ENCODE data around the gene MEDAG.

Gene MEDAG

DNA sequence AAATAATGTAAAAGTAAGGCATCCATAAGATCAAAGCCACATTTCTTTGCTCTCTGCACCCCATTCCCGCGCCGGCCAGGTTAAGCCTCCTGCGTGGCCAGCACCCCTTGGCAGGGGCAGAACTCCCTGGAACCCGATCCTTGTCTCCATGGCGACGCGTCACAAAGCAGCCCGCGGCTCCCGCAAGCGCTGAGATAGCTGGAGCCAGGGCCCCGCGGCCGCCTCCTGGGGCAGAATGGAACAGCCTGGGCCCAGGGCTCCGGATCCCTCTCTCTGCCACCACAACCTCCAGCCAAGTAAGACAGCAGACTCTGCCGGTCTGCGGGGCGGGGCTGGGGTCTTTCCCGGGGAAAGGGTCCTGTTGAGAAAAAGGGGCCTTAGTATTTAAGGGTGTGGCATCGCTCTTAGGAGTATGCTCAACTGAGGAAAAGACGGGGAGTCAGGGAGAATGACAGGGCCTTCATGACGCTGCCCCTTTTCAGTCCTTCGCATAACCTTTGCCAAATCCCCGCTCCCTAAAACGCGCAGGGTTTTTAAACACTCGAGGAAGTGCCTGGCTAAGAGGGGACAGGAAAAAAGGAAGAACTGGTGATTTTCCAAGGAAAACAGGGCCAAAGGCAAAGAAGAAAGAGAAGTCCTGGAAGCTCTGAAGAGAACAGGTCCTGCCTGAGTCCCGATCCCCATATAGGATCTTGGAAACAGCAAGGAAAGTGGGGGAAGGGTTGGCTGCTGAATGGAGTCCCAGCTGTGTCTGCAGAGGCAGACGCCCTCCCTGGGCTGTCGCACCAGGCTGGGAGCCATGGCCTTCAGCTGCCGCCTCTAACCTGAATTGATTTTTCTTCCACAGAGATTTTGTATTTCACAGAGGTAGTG is 26.6 kb downstream of the MEDAG start, which contains the start of gene TEX26 (continued):
- TF ChIP-seq, protein P1, sequence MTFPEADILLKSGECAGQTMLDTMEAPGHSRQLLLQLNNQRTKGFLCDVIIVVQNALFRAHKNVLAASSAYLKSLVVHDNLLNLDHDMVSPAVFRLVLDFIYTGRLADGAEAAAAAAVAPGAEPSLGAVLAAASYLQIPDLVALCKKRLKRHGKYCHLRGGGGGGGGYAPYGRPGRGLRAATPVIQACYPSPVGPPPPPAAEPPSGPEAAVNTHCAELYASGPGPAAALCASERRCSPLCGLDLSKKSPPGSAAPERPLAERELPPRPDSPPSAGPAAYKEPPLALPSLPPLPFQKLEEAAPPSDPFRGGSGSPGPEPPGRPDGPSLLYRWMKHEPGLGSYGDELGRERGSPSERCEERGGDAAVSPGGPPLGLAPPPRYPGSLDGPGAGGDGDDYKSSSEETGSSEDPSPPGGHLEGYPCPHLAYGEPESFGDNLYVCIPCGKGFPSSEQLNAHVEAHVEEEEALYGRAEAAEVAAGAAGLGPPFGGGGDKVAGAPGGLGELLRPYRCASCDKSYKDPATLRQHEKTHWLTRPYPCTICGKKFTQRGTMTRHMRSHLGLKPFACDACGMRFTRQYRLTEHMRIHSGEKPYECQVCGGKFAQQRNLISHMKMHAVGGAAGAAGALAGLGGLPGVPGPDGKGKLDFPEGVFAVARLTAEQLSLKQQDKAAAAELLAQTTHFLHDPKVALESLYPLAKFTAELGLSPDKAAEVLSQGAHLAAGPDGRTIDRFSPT (tag by site-specific recombination; IDR thresholded peaks at IDR 0.05) = no peak
- no peak for TF ChIP-seq ZNF292 (tag by site-specific recombination; IDR thresholded peaks at IDR 0.05; ENCODE audit: borderline replicate concordance, low read depth)

DNA sequence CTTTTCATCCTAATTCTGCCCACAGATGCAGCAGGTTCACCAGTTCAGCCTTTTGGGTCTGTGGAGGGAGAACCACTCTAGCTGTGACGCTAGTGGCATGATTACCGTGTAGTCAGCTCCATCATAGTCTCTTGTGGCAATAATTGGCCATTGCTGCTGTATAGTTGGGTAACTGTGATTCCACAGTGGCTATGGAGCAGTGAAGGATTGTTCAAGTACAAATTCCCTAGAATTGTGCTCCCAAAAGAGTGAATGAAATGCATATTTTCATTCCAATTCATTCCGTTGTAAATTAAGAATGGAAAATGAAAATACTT is 27.2 kb downstream of the MEDAG start:
- H3K9me3 ChIP-seq (ENCODE audit: control insufficient read depth, insufficient read depth, low read depth, low read length) = no peaks in the 10 kb centered on the region
- CTCF ChIA-PET = interaction anchor here (1.2 kb wide), 1 partner anchor 30 kb away, joined by 3 read pairs; no protein-coding TSS in a partner anchor
- no peaks in the 10 kb centered on the region for H3K4me1 ChIP-seq (ENCODE audit: control insufficient read depth, insufficient read depth, low read length)
- POLR2A ChIA-PET = no interaction called here
- no peak overlapping the region for H3K4me3 ChIP-seq (ENCODE audit: low read depth, low read length)
- no peak for TF ChIP-seq ZNF174 (tag by site-specific recombination; IDR thresholded peaks at IDR 0.05)
- H3K27ac ChIP-seq (ENCODE audit: extremely low read depth, low read depth, low read length) = no peak overlapping the region
- H3K36me3 ChIP-seq (ENCODE audit: control insufficient read depth in 2 of 2, insufficient read depth in 1 of 2, low read length in 2 of 2) = no peaks in the 10 kb centered on the region

DNA sequence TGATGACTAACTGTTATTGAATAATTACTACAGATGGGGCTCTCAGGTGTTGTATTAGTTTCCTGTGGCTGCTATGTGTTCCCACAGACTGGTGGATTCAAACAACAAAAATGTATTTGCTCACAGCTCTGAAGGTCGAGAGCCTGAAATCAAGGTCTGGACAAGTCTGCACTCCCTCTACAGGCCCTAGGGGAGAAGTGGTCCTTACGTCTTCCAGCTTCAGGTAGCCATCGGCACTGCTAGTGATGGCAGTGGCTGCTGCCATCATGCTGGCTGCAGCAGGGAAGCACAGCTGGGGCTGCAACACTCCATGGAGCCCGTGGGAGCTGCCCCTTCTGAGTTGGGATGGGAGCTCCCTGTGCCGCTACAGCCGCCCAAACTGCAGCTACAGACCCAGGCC is 28.3 kb downstream of the MEDAG start:
- H3K36me3 ChIP-seq (ENCODE audit: control insufficient read depth in 2 of 2, insufficient read depth in 1 of 2, low read length in 2 of 2) = no peaks in the 10 kb centered on the region
- ChIA-PET POLR2A (no interaction called here), CTCF (interaction anchor here (0.6 to 1.2 kb wide), 2 partner anchors 29 to 61 kb away, joined by 3 read pairs; no protein-coding TSS in a partner anchor)
- H3K4me3 ChIP-seq (ENCODE audit: low read depth, low read length) = no peak overlapping the region
- no peak overlapping the region for H3K27ac ChIP-seq (ENCODE audit: extremely low read depth, low read depth, low read length)
- no peak for TF ChIP-seq ZNF48 (tag by site-specific recombination; IDR thresholded peaks at IDR 0.05)
- no peak for TF ChIP-seq ZNF146 (tag by site-specific recombination; IDR thresholded peaks at IDR 0.05)
- no peak for TF ChIP-seq GLI4 (tag by site-specific recombination; IDR thresholded peaks at IDR 0.05)
- TF ChIP-seq ZNF623 (tag by site-specific recombination; IDR thresholded peaks at IDR 0.05) = no peak
- no peak for TF ChIP-seq KLF16 (tag by site-specific recombination; IDR thresholded peaks at IDR 0.05)
- TF ChIP-seq ZNF776 (tag by site-specific recombination; IDR thresholded peaks at IDR 0.05; ENCODE audit: borderline replicate concordance) = no peak
- H3K4me1 ChIP-seq (ENCODE audit: control insufficient read depth, insufficient read depth, low read length) = no peaks in the 10 kb centered on the region
- H3K9me3 ChIP-seq (ENCODE audit: control insufficient read depth, insufficient read depth, low read depth, low read length) = no peaks in the 10 kb centered on the region

DNA sequence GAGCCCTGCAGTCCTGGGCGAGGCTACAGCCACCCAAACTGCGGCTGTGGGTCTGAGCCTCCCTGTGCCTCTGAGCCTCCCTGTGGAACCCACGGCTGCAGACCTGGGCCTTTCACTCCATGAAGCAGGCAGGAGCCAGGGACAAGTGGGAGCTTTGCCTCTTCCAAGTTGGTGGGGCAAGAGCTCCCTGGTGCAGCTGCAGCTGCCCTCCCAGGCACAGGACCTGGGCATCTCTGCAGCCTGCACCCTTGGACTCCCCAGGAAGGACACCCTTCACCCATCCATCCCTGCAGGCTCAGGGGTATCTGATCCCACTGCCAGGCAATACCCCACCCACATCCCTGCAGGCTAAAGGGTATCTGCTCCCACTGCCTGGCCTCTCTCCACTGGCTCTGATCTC is 28.7 kb downstream of the MEDAG start:
- no peaks in the 10 kb centered on the region for H3K4me1 ChIP-seq (ENCODE audit: control insufficient read depth, insufficient read depth, low read length)
- no peak overlapping the region for H3K4me3 ChIP-seq (ENCODE audit: low read depth, low read length)
- CTCF ChIA-PET = interaction anchor here (0.6 kb wide), 1 partner anchor 62 kb away, joined by 3 read pairs; no protein-coding TSS in a partner anchor
- H3K27ac ChIP-seq (ENCODE audit: extremely low read depth, low read depth, low read length) = no peak overlapping the region
- H3K36me3 ChIP-seq (ENCODE audit: control insufficient read depth in 2 of 2, insufficient read depth in 1 of 2, low read length in 2 of 2) = no peaks in the 10 kb centered on the region
- POLR2A ChIA-PET = no interaction called here
- TF ChIP-seq, protein P2, sequence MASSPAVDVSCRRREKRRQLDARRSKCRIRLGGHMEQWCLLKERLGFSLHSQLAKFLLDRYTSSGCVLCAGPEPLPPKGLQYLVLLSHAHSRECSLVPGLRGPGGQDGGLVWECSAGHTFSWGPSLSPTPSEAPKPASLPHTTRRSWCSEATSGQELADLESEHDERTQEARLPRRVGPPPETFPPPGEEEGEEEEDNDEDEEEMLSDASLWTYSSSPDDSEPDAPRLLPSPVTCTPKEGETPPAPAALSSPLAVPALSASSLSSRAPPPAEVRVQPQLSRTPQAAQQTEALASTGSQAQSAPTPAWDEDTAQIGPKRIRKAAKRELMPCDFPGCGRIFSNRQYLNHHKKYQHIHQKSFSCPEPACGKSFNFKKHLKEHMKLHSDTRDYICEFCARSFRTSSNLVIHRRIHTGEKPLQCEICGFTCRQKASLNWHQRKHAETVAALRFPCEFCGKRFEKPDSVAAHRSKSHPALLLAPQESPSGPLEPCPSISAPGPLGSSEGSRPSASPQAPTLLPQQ (tag by site-specific recombination; IDR thresholded peaks at IDR 0.05) = no peak
- no peak for TF ChIP-seq ZFP69B (tag by site-specific recombination; IDR thresholded peaks at IDR 0.05)
- no peaks in the 10 kb centered on the region for H3K9me3 ChIP-seq (ENCODE audit: control insufficient read depth, insufficient read depth, low read depth, low read length)

DNA sequence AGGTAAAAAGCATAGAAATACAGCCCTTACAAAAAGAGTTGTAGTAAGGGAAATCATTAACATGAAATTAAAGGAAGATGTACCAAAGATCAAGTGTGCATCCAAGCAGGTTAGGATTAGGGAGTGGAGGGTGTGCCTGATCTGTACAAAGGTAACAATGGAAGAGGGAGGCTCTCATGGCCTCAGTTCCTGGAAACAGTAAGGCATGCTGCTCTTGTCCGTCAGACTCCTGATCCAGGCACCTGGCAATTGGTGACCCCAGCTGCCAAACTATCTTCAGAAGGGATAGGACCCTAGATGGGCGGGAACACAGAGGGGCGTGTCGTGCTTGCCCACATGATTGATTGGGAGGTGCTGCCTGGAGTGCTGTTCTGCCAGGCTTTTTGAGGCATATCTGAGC is 30.9 kb downstream of the MEDAG start:
- POLR2A ChIA-PET = no interaction called here
- no peak overlapping the region for H3K27ac ChIP-seq (ENCODE audit: extremely low read depth, low read depth, low read length)
- CTCF ChIA-PET = no interaction called here
- H3K4me1 ChIP-seq (ENCODE audit: control insufficient read depth, insufficient read depth, low read length) = no peaks in the 10 kb centered on the region
- TF ChIP-seq ZNF202 (tag by site-specific recombination; IDR thresholded peaks at IDR 0.05; ENCODE audit: borderline replicate concordance) = no peak
- TF ChIP-seq, protein P3, sequence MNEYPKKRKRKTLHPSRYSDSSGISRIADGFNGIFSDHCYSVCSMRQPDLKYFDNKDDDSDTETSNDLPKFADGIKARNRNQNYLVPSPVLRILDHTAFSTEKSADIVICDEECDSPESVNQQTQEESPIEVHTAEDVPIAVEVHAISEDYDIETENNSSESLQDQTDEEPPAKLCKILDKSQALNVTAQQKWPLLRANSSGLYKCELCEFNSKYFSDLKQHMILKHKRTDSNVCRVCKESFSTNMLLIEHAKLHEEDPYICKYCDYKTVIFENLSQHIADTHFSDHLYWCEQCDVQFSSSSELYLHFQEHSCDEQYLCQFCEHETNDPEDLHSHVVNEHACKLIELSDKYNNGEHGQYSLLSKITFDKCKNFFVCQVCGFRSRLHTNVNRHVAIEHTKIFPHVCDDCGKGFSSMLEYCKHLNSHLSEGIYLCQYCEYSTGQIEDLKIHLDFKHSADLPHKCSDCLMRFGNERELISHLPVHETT (tag by site-specific recombination; IDR thresholded peaks at IDR 0.05) = no peak
- no peak for TF ChIP-seq ZNF426 (tag by site-specific recombination; IDR thresholded peaks at IDR 0.05)
- TF ChIP-seq ZBTB48 (tag by site-specific recombination; IDR thresholded peaks at IDR 0.05) = no peak
- H3K36me3 ChIP-seq (ENCODE audit: control insufficient read depth in 2 of 2, insufficient read depth in 1 of 2, low read length in 2 of 2) = no peaks in the 10 kb centered on the region
- H3K4me3 ChIP-seq (ENCODE audit: low read depth, low read length) = no peak overlapping the region
- no peaks in the 10 kb centered on the region for H3K9me3 ChIP-seq (ENCODE audit: control insufficient read depth, insufficient read depth, low read depth, low read length)
